GM18951 (cell line): ENCODE results near the gene MRPS24.

Experiments used
- POLR2A ChIP-seq: IDR thresholded peaks from 4 replicates; pipeline ENCODE4 v1.6.1; 2011; ENCODE audit warnings: mild to moderate bottlenecking; ENCODE audit not compliant: insufficient read length, insufficient read depth; ENCODE audit errors: extremely low read depth
- in situ Hi-C: fragments of 300-500 bp; cut with MboI; formaldehyde crosslinking; loops from one replicate; pipeline ENCODE4 v1.12.0; 2022; ENCODE audit warnings: low sequenced_read_pairs, mixed read lengths, inconsistent platforms; ENCODE audit not compliant: unreplicated experiment

MRPS24 gene

GRCh38 chr7:43888993-43889945, 20.0 kb upstream of the MRPS24 start:
- TF ChIP-seq POLR2A = no peak
- in situ Hi-C loops = no loop called here

GRCh38 chr7:43884617-43885016, 15.3 kb upstream of the MRPS24 start:
- TF ChIP-seq POLR2A = no peak
- in situ Hi-C loops = no loop called here

- in situ Hi-C loops = no loop called here
Observed at GRCh38 chr7:43884209-43884608, 14.9 kb upstream of the MRPS24 start.

GRCh38 chr7:43880596-43880995, 11.3 kb upstream of the MRPS24 start:
- in situ Hi-C loops = no loop called here
- no peak for TF ChIP-seq POLR2A

More at GRCh38 chr7:43884209-43884608, 14.9 kb upstream of the MRPS24 start:
- TF ChIP-seq POLR2A = no peak

GRCh38 chr7:43879477-43879876, 10.2 kb upstream of the MRPS24 start:
- in situ Hi-C loops = no loop called here

GRCh38 chr7:43878867-43879266, 9.6 kb upstream of the MRPS24 start:
- TF ChIP-seq POLR2A = no peak

More at GRCh38 chr7:43879477-43879876, 10.2 kb upstream of the MRPS24 start:
- no peak for TF ChIP-seq POLR2A

GRCh38 chr7:43877968-43878864, 8.9 kb upstream of the MRPS24 start:
- in situ Hi-C loops = no loop called here
- TF ChIP-seq POLR2A = no peak

More at GRCh38 chr7:43878867-43879266, 9.6 kb upstream of the MRPS24 start:
- in situ Hi-C loops = no loop called here

GRCh38 chr7:43876976-43877745, 7.8 kb upstream of the MRPS24 start:
- in situ Hi-C loops = no loop called here
- no peak for TF ChIP-seq POLR2A

GRCh38 chr7:43876241-43876640, 6.9 kb upstream of the MRPS24 start:
- TF ChIP-seq POLR2A = no peak
- in situ Hi-C loops = no loop called here

- TF ChIP-seq POLR2A = no peak
- in situ Hi-C loops = no loop called here
Observed at GRCh38 chr7:43873300-43873699, 4.0 kb upstream of the MRPS24 start.

- TF ChIP-seq POLR2A = no peak
- in situ Hi-C loops = no loop called here
Observed at GRCh38 chr7:43872406-43873110, 3.2 kb upstream of the MRPS24 start.

- in situ Hi-C loops = no loop called here
- no peak for TF ChIP-seq POLR2A
Observed at GRCh38 chr7:43871064-43871463, 1.7 kb upstream of the MRPS24 start.
